OCI-LY3 (cell line): ENCODE measurements around the gene BCL6.

Experiments used
- EZH2phosphoT487 ChIP-seq: fragments of 200-600 bp; shearing (Covaris generic); IDR thresholded peaks from 2 replicates; pipeline ENCODE4 v1.6.1; 2018; ENCODE audit warnings: antibody characterized with exemption, mixed run types, low read depth
- TF ChIP-seq, protein P1 (sequence below): fragments of 200-600, 300-600 bp; sonication (generic); IDR thresholded peaks from 2 replicates; pipeline ENCODE4 v1.5.1; 2014; ENCODE audit warnings: antibody characterized with exemption, low read length, low read depth

GRCh38 chr3:187677604-187678003 is 67.7 kb downstream of the BCL6 start:
- TF ChIP-seq, protein P1, sequence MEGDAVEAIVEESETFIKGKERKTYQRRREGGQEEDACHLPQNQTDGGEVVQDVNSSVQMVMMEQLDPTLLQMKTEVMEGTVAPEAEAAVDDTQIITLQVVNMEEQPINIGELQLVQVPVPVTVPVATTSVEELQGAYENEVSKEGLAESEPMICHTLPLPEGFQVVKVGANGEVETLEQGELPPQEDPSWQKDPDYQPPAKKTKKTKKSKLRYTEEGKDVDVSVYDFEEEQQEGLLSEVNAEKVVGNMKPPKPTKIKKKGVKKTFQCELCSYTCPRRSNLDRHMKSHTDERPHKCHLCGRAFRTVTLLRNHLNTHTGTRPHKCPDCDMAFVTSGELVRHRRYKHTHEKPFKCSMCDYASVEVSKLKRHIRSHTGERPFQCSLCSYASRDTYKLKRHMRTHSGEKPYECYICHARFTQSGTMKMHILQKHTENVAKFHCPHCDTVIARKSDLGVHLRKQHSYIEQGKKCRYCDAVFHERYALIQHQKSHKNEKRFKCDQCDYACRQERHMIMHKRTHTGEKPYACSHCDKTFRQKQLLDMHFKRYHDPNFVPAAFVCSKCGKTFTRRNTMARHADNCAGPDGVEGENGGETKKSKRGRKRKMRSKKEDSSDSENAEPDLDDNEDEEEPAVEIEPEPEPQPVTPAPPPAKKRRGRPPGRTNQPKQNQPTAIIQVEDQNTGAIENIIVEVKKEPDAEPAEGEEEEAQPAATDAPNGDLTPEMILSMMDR: no peak
- no peak for TF ChIP-seq EZH2phosphoT487
